Measurements from ENCODE around the gene ATP8A1.

Gene ATP8A1

GRCh38 chr4:42573249-42573648, 83.7 kb downstream of the ATP8A1 start:
- Histone ChIP-seq H3K27ac (no peak overlapping the region), H3K27me3 (replicated peaks) (no peaks in the 10 kb centered on the region), H3K4me3 (ENCODE audit: low read depth, low read length) (no peak overlapping the region), H3K36me3 (replicated peaks) (no peaks in the 10 kb centered on the region)
- TF ChIP-seq CTCF (IDR thresholded peaks at IDR 0.05; ENCODE audit: low read depth, low read length, missing control alignments), result no peak
- DNase-seq, result no peak
- in situ Hi-C loops (cut with HindIII; ENCODE audit: low pct_ligation_motif_present, low sequenced_read_pairs), result no loop called here

GRCh38 chr4:42570221-42570620, 86.7 kb downstream of the ATP8A1 start:
- H3K36me3 ChIP-seq (replicated peaks), result no peaks in the 10 kb centered on the region
- TF ChIP-seq CTCF (IDR thresholded peaks at IDR 0.05; ENCODE audit: low read depth, low read length, missing control alignments), result no peak
- no peak overlapping the region for H3K27ac ChIP-seq
- no peak for DNase-seq
- in situ Hi-C loops (cut with HindIII; ENCODE audit: low pct_ligation_motif_present, low sequenced_read_pairs), result no loop called here
- H3K4me3 ChIP-seq (ENCODE audit: low read depth, low read length), result no peak overlapping the region
- no peaks in the 10 kb centered on the region for H3K27me3 ChIP-seq (replicated peaks)

- peak; percentile 78 for TF ChIP-seq CTCF (IDR thresholded peaks at IDR 0.05; ENCODE audit: low read depth, low read length, missing control alignments)
- no peak overlapping the region for H3K4me3 ChIP-seq (ENCODE audit: low read depth, low read length)
- no peaks in the 10 kb centered on the region for H3K36me3 ChIP-seq (replicated peaks)
- H3K27me3 ChIP-seq (replicated peaks), result no peaks in the 10 kb centered on the region
- in situ Hi-C loops (cut with HindIII; ENCODE audit: low pct_ligation_motif_present, low sequenced_read_pairs), result no loop called here
- peak; percentile 69 for DNase-seq
- H3K27ac ChIP-seq, result no peak overlapping the region
Observed at GRCh38 chr4:42568610-42569207, 88.2 kb downstream of the ATP8A1 start.

GRCh38 chr4:42566835-42567234, 90.1 kb downstream of the ATP8A1 start:
- Histone ChIP-seq H3K27ac (no peak overlapping the region), H3K4me3 (ENCODE audit: low read depth, low read length) (no peak overlapping the region), H3K27me3 (replicated peaks) (no peaks in the 10 kb centered on the region), H3K36me3 (replicated peaks) (no peaks in the 10 kb centered on the region)
- TF ChIP-seq CTCF (IDR thresholded peaks at IDR 0.05; ENCODE audit: low read depth, low read length, missing control alignments), result no peak
- no peak for DNase-seq
- in situ Hi-C loops (cut with HindIII; ENCODE audit: low pct_ligation_motif_present, low sequenced_read_pairs), result no loop called here

GRCh38 chr4:42562016-42562415, 94.9 kb downstream of the ATP8A1 start:
- Histone ChIP-seq H3K27ac (no peak overlapping the region), H3K36me3 (replicated peaks) (no peaks in the 10 kb centered on the region), H3K4me3 (ENCODE audit: low read depth, low read length) (no peak overlapping the region), H3K27me3 (replicated peaks) (no peaks in the 10 kb centered on the region)
- in situ Hi-C loops (cut with HindIII; ENCODE audit: low pct_ligation_motif_present, low sequenced_read_pairs), result no loop called here
- DNase-seq, result no peak
- no peak for TF ChIP-seq CTCF (IDR thresholded peaks at IDR 0.05; ENCODE audit: low read depth, low read length, missing control alignments)

- no peaks in the 10 kb centered on the region for H3K36me3 ChIP-seq (replicated peaks)
- in situ Hi-C loops (cut with HindIII; ENCODE audit: low pct_ligation_motif_present, low sequenced_read_pairs), result no loop called here
- no peak overlapping the region for H3K27ac ChIP-seq
- DNase-seq, result no peak
- H3K27me3 ChIP-seq (replicated peaks), result no peaks in the 10 kb centered on the region
- TF ChIP-seq CTCF (IDR thresholded peaks at IDR 0.05; ENCODE audit: low read depth, low read length, missing control alignments), result no peak
- no peak overlapping the region for H3K4me3 ChIP-seq (ENCODE audit: low read depth, low read length)
Observed at GRCh38 chr4:42561031-42561430, 95.9 kb downstream of the ATP8A1 start.
